ENCODE measurements around the gene HEY2.
A peak's percentile ranks its signal among the peaks of the same experiment; 100 is the strongest.
"Not testable (repeated sequence)": the region's sequence is repeated elsewhere in the genome, so short reads cannot be mapped to it uniquely, and the experiment has no call there.

Gene HEY2

DNA sequence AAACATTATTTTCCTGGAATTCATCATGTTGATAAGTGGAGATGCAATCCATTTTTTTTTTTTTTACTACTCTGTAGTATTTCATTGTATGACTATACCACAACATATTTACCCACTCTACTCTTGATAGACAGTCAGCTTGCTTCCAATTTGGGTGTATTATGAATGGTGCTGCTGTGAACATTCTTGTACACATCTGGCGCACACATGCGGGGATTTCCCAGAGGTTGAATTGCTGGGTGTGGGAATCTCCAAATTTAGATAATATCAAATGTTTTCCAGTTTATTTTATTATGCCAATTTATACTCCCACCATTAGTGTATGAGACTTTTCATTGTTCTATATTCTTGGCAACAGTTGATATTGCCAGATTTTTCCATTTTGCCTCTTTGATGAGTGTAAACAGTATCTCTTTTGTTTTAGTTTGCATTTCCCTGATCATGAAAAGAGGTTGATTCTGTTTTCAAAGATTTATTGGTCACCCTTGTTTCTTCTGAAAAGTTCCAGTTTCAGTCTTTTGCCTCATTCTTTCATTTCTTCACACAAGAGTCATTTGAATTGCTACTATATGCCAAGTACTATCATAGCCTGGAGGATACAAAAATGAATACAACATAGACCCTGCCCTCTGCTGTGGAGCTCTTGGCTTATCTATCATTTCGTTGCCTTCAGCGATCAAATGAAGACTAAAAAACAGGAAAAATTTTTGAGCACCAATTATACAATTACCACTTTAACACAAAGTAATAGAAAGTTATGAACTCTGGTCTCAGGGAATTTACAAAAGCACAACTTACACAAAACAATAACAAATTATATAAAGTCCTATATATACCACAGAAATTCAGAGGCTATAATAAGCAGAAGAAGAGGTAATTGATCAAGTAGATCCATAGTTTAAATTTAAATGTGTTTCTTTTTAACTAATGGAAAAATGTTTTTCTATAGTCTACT, 24.2 kb downstream of the HEY2 start:
- no peak for DNase-seq

- DNase-seq = not testable (repeated sequence)
Measured at GRCh38 chr6:125776107-125776826, 26.8 kb downstream of the HEY2 start.

GRCh38 chr6:125779924-125780539, 30.6 kb downstream of the HEY2 start:
- peak; percentile 96 for DNase-seq

- DNase-seq = peak; percentile 88
Measured at GRCh38 chr6:125780540-125781313, 31.3 kb downstream of the HEY2 start.

GRCh38 chr6:125781314-125781868, 32.0 kb downstream of the HEY2 start:
- DNase-seq = peak; percentile 88

DNA sequence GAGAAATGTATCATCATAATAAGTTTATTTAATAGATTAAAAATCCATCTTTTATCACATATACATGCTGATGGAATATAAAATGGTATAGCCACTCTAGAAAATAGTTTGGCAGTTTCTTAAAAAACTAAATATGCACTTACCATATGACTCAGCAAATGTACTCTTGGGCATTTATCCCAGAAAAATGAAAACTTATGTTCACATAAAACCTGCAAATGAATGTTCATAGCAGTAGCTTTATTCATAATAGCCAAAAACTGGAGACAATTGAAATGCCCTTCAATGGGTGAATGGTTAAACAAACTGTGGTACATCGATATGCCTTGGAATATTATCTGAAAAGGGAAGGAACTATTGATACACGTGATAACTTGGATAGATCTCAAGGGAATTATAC, 34.9 kb downstream of the HEY2 start:
- no peak for DNase-seq

GRCh38 chr6:125787791-125788190, 38.4 kb downstream of the HEY2 start:
- DNase-seq = no peak

- no peak for DNase-seq
Measured at GRCh38 chr6:125789167-125789566, 39.7 kb downstream of the HEY2 start.

- peak; percentile 65 for DNase-seq
Measured at GRCh38 chr6:125789576-125790357, 40.3 kb downstream of the HEY2 start.

- DNase-seq = peak; percentile 33
Measured at GRCh38 chr6:125790358-125791150, 41.1 kb downstream of the HEY2 start, which contains the start of gene NCOA7. Gene NCOA7 (plus strand): TSS chr6:125790960. CDS start chr6:125815355, 24,395 bp downstream.

DNA sequence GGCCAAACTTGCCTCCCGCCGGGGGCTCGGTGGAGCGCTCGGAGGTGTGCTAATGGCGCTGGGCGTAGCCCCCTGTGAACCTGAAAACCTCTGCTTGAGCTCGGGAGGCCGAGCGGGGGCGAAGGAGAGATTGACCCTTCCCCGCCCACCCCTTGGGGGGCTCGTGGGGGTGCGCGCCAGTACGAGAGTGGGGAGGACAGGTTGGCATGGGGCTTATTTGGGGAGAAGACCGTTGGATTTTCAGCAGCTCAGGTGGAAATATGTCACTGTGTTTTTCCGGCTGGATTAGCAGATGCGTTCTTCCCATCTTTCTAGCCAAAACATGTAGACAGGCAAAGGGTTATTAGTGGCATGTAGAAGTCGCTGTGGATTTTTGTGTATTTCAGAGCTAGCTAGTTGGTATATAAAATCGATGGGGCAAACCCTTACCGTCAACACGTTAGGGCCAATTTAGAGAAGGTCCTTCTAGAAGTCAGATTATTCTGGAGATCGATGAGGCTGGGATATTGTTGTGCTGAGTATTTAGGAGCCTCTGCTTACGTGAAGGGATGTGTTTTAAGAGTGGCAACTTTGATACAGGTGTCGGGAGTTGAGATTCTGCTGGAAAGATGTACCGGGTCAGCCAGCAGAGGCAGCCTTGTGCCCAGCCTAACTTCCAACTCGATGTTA, 41.9 kb downstream of the HEY2 start:
- DNase-seq = peak; percentile 71

GRCh38 chr6:125791820-125792165, 42.4 kb downstream of the HEY2 start:
- no peak for DNase-seq

- no peak for DNase-seq
Measured at GRCh38 chr6:125792172-125792571, 42.7 kb downstream of the HEY2 start.

DNA sequence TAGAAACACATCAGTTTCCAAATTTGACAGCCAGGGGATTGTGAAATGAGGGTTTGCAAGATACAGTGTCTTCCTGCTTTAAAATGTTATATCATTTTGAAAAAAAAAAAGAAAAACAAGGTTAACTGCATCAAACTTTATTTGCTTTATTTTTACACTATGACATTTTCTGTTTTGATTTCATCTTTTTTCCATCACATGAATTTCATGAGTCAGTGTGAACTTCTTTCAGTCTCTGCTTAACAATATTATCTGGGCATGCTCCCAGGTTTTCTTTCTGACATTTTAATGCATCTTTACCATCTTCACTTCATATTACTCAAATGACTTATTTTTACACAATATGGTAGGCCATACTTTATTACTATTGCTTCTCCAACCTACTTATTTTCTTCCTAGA, 43.2 kb downstream of the HEY2 start:
- DNase-seq = no peak

- DNase-seq = no peak
Measured at GRCh38 chr6:125793280-125793679, 43.8 kb downstream of the HEY2 start.

GRCh38 chr6:125793863-125794262, 44.4 kb downstream of the HEY2 start:
- no peak for DNase-seq

DNA sequence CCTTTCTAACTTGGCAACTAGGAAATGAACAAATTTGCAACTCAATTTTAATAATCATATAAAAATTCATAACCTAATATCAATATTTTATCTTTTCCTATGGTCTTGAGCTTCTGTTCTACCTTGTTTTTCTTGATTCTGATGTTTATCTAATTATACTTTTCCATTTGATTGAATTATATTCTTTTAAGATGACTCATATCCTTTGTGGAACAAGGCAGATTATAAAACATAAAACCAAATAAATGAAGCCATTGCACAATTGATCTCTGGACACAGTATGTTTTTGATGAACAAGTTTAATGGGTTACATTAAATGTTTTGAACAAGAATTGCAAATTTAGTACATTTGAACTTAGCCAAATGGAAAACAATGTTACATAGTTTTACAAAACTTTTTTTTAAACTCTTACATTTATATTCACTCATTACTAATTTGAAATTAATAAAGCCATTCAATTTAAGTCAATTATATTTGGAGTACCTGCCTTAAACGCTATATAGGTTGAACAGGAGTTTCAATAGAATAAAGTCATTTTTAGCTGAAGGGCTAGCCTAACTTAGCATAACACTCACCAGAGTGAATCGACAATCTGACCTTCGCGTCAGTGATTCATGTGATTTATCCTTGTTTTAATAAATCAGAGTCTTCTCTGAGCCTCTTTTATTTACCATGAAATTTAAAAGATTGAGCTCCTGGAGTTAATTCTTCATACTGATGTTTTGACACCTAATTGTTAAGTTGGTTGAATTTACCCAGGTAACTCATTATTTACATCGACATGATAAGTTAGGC, 45.1 kb downstream of the HEY2 start:
- DNase-seq = no peak

- DNase-seq = no peak
Measured at GRCh38 chr6:125795301-125795700, 45.9 kb downstream of the HEY2 start.
